GM18511 (cell line): ENCODE measurements around the gene APC.
A peak's percentile ranks its signal among the peaks of the same experiment; 100 is the strongest.
"Not testable (repeated sequence)": the region's sequence is repeated elsewhere in the genome, so short reads cannot be mapped to it uniquely, and the experiment has no call there.

Experiments used
- ATAC-seq: cut with Tn5 transposase; IDR thresholded peaks from one replicate; pipeline ENCODE4 v1.9.1; 2021; ENCODE audit warnings: mild to moderate bottlenecking, moderate library complexity; ENCODE audit not compliant: unreplicated experiment

APC gene

GRCh38 chr5:112848116-112848811 is 110.6 kb downstream of the APC start:
- ATAC-seq = peak; percentile 99

GRCh38 chr5:112849912-112850311 is 112.2 kb downstream of the APC start:
- no peak for ATAC-seq

GRCh38 chr5:112854651-112855050 is 117.0 kb downstream of the APC start:
- no peak for ATAC-seq

GRCh38 chr5:112857866-112858265 is 120.2 kb downstream of the APC start:
- ATAC-seq = no peak

GRCh38 chr5:112860571-112860928 is 122.9 kb downstream of the APC start:
- not testable (repeated sequence) for ATAC-seq

- ATAC-seq = peak; percentile 99
Measured at GRCh38 chr5:112860929-112861637, 123.4 kb downstream of the APC start, which contains the start of gene SRP19. Gene SRP19 (plus strand): TSS chr5:112861287. CDS start chr5:112861377, 90 bp downstream.

GRCh38 chr5:112861638-112861985 is 123.9 kb downstream of the APC start:
- no peak for ATAC-seq

- ATAC-seq = no peak
Measured at GRCh38 chr5:112862085-112862484, 124.4 kb downstream of the APC start.

GRCh38 chr5:112863549-112863948 is 125.9 kb downstream of the APC start:
- no peak for ATAC-seq

GRCh38 chr5:112865128-112865527 is 127.4 kb downstream of the APC start:
- ATAC-seq = no peak

GRCh38 chr5:112866739-112867138 is 129.1 kb downstream of the APC start:
- no peak for ATAC-seq

- ATAC-seq = no peak
Measured at GRCh38 chr5:112867411-112867810, 129.7 kb downstream of the APC start.

GRCh38 chr5:112869948-112870347 is 132.3 kb downstream of the APC start:
- ATAC-seq = peak; percentile 84

GRCh38 chr5:112870966-112871365 is 133.3 kb downstream of the APC start:
- ATAC-seq = no peak

- ATAC-seq = no peak
Measured at GRCh38 chr5:112876362-112876761, 138.7 kb downstream of the APC start.

GRCh38 chr5:112878101-112878500 is 140.4 kb downstream of the APC start:
- ATAC-seq = no peak

GRCh38 chr5:112878760-112879159 is 141.1 kb downstream of the APC start:
- peak; percentile 65 for ATAC-seq

- ATAC-seq = no peak
Measured at GRCh38 chr5:112880219-112880964, 142.7 kb downstream of the APC start.

GRCh38 chr5:112883192-112883591 is 145.5 kb downstream of the APC start:
- no peak for ATAC-seq

GRCh38 chr5:112885001-112885400 is 147.3 kb downstream of the APC start:
- no peak for ATAC-seq

- ATAC-seq = no peak
Measured at GRCh38 chr5:112886975-112887374, 149.3 kb downstream of the APC start.

- ATAC-seq = not testable (repeated sequence)
Measured at GRCh38 chr5:112892066-112892465, 154.4 kb downstream of the APC start.
